Islet of Langerhans (tissue), 1 donor: ENCODE measurements around the gene GNA12.

Experiments
- FAIRE-seq: peaks from one replicate; lab custom pipeline; 2011; peaks lifted over from hg19 to GRCh38; lab: Jason Lieb, UNC

The GNA12 gene

DNA sequence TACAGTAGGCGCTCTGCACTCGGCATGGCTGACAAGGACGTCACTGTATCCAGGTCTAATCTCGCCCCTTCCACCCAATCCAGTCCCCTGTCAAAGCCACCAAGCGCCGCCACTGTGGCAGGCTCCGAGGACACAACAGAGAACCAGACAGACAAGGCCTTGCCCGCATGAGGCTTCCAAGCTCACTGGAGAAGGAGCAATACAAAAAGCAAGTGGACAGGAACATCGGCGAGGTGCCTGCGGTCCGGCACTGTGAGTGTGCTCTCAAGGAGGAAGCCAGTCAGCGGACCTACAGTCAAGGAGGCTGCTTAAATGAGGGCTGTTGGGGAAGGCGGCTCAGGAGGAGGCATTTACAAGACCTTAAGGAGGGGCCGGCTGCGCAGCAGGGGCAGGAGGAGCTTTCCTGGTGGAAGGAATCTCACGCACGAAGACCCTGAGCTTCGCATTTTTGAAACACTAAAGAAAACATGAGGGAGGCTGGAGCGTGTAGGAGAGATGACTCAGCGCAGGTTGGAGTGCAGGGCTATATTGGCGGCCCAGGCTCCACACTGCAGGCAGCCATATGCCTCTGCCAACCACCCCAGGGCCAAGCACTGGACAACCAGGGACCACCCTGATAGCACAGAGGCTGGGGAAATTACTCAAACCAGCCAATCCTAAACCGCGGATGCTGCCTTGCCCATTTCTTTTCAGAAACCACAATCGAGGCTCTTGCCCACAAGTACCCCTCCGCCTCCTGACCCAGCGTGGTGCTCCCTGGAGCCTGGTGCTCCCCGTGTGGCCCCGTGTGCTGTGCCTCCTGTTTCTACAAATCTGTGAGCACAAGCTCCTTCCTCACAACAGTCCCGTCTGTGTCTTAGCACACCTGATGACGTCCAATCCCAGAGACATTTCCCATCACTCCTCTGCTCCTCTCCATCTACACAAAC lies 28.9 kb downstream of the GNA12 start:
- FAIRE-seq = no peak

GRCh38 chr7:2814186-2814945 lies 29.7 kb downstream of the GNA12 start:
- no peak for FAIRE-seq

DNA sequence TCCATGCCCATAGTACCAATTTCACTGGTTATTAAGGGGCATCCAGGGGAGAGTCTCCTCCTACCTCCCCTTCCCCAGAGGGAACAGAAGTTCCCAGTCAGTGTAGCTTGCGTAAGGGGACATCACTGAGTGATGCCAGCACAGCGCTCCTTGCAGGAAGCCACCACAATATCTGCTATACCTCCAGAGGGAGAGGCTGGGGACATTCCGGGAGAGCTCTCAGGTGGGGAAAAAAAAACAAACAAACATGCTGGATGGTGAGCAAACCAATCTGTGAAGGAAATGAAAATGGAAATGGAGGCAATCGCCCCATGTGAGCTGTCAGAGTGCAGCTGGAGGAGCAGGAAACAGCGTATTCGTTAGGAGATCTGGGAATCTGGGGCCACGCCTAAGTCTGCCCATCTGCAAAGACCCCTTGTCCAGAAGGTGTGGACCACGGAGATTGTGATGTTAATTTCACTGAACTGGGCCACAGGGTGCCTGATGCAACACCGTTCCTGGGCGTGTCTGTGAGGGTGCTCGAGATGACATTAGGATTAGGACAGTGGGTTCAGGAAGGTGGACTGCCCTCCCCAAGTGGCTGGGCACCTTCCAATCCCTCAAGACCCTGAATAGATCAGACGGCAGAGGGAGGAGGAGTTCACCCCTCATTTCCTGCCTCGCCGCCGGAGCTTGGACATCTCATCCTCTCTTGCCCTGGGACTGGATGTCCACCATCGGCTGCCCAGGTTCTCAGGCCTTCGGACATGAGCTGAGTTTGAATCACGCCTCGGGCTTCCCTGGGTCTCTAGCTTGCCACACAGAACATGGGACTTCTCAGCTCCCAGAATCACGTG lies 30.5 kb downstream of the GNA12 start:
- no peak for FAIRE-seq

DNA sequence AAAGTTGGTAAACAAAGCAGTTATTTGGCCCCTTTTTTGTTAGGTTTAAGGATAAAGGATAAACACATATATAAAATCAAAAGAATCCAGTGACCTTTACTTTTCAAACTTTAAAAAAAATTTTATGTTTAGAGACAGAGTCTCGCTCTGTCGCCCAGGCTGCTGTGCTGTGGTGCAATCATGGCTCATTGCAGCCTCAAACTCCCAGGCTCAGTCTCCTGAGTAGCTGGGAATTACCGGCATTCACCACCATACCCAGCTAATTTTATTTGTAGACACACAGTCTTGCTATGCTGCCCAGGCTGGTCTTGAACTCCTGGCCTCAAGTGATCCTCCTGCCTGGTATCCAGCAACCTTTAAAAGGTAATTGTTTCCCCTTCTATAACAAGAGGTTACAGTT lies 31.3 kb downstream of the GNA12 start:
- FAIRE-seq = no peak

DNA sequence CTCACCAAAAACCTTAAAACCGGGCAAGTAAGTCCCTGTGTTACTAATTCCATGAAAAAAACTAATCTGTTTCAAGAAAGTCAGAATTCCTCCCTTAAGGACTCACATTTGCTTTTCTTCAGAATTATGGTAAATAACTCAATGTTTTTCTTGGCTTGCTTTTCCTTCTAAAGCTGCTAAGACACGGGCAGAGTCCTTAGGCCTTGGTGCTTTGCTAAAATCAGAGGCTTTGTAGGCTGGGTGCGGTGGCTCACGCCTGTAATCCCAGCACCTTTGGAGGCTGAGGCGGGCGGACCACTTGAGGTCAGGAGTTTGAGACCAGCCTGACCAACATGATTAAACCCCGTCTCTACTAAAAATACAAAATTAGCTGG lies 32.0 kb downstream of the GNA12 start:
- no peak for FAIRE-seq

DNA sequence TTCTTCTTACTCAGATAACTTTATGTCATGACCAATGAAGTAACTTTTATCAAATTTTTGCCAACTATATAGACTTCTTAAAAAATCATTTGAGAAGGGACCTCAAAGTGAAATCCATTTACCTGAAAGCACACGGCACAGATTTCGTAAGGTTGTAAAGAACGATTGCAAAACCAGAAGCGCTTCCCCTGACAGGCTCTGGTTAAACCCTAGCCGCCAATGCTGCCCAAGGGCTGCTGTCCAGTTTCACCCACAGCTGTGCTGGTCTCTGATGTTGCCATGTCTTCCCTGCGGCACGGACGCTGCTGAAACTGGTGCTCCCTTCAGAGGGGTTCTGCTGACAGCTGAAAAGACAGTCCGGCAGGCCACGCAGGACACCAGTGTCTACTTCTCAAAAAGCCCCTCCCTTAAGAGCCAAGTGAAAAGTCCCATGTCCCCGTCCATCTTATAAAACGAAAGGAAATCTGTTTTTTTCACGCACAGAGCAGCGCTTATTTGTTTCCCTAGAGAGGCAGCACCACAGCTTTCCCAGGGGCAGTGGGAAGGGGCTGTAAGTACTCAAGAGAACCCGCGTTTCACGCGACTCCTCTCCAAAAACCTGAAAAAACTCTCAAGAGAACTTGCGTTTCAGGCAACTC lies 32.5 kb downstream of the GNA12 start:
- FAIRE-seq = no peak

DNA sequence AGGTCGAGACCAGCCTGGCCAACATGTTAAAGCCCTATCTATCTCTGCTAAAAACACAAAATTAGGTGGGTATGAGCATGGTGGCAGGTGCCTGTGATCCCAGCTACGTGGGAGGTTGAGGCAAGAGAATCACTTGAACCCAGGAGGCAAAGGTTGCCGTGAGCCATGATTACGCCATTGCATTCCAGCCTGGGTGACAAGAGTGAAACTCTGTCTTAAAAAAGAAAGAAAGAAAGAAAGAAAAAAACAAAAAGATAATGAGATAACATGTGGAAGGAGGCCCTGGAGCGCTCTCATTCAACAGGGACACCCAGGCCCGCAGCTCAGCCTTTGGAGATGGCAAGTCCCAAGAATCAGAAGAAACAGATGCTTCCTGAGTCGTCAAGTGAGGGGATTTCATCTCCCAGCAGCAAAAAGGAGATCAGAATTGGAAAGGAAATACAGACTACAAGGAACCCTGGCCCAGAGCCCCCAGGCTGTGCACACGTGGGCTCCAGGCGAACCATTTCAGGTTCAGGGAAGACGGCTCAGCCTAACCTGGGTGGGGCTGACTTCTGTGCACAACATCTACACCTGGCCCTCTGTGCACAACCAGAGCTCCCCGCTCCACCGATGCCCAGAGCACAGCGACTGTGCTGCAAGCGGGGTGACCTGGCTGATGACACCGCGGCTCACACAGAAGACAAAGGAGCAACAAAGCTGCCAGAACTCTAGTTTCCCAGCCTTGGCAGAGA lies 33.3 kb downstream of the GNA12 start:
- no peak for FAIRE-seq

DNA sequence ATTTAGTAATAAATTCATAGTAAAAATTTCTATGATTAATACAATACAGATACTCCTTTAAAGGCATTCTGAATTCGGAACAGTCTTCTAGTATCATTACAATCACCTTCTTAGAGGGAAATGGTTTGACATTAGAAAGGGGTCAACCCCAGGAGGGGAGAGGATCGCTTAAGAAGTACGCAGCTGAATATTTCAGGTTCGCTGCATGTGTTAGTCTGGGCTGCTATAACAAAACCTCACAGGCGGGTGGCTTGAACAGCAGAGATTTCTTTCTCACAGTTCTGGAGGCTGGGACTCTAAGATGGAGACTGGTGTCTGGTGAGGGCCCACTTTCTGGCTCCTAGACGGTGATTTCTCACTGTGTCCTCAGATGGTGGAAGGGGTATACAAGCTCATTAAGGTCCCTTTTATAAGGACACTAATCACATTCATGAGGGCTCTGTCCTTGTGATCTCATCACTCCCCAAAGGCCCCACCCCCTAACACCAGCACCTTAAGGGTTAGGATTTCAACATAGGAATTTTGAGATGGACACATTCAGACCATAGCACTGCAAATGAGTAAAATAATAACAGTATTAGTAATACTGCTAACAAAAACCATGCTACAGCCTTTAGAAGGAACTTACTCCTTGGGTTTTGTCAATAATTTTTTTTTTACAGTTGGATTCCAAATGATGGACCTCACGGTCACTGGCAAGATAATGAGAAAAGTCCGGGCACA lies 34.0 kb downstream of the GNA12 start:
- no peak for FAIRE-seq

DNA sequence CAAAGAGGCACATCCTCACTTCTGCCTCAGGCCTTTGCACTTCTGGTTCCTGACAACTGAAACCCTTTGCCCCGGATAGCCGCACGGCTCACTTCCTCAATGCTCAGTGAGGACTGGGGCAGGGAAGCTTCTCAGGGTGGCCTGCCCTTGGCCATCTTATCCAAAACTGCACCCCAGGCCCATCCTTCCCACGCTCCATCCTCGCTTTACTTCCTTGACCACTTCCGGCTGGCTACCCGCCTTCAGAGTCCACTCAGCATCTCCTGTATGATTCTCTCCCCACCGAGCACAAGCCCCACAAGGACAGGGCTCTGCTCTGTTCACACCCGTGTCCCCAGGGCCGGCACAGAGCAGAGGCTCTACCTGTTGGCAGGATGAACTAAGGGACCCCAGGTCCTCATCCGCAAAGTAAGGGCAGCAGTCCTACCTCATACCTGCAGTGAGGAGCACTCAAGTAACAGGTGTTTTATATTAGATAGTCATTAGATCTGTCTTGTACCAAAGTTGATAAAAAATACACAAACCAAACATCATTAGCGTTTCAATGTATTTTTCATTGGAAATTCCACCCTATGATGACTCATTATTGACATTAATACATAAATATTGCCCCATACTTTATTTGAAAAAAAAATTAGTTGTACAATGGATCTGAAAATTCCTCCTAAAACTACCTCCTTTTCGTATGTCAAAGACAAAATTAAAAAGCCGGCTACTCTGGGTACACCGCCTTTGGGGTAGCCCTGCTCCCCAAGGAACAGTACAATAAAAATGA lies 35.0 kb downstream of the GNA12 start:
- FAIRE-seq = no peak

DNA sequence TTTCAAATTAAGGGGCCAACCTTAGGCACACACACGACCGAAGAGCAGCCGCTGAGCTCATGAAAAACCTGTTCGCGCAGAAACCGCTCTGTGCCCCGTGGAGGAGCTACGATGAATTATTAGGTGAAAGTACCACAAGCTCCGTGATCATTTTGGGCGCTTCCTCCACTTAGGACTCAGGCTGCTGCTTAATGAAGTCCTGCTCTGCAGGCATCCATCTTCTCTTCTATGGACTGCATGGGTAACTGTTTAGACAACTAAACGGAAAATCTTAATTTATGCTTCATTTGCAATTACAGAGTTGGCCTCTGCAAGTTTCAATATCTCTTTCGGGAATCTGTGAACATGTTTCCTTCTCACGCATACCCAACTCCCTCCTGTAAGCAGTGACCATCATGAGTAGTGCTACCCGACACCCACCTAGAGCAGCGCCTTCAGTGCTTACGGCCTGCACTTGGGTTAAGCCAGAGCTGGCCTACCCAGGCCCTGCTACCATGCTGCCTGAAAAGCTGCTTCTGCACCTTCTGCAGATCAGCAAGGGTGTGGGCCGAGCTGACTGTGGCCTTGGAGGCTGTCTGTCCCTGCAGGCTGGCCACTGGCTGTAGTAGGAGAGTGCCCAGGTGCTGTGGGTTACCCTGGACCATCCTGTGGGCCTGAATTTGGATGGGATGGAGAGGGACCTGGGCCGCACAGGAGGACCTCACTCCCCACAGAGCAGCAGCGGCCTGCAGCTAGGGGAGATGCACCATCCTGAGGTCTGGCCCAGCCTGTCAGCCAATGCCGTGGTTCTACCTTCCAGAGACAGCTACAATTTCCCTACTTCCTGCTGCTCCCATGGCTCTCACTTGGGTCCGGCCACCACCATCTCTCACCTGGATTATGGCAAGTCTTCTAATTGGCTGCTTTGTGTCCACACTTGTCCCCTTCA lies 36.0 kb downstream of the GNA12 start:
- no peak for FAIRE-seq

- no peak for FAIRE-seq
Measured at GRCh38 chr7:2807460-2807844, 36.7 kb downstream of the GNA12 start.

DNA sequence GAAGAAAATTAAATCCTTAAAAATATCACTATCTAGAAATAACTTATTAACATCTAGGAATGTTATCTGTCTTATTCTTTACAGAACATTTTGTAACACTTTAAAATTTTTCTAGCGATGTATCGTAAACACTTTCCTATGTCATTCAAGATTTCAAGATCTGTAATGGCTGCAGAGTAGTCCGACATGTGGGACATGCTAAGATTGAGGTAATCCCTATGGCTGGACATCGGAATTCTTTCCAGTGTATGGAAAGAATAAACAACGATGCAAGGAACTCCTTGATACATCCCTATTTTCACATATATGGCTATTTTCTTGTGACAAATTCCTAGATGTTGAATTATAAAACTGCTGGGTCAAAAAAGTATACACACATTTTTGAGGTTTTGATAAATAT lies 37.5 kb downstream of the GNA12 start:
- FAIRE-seq = peak; percentile 36

DNA sequence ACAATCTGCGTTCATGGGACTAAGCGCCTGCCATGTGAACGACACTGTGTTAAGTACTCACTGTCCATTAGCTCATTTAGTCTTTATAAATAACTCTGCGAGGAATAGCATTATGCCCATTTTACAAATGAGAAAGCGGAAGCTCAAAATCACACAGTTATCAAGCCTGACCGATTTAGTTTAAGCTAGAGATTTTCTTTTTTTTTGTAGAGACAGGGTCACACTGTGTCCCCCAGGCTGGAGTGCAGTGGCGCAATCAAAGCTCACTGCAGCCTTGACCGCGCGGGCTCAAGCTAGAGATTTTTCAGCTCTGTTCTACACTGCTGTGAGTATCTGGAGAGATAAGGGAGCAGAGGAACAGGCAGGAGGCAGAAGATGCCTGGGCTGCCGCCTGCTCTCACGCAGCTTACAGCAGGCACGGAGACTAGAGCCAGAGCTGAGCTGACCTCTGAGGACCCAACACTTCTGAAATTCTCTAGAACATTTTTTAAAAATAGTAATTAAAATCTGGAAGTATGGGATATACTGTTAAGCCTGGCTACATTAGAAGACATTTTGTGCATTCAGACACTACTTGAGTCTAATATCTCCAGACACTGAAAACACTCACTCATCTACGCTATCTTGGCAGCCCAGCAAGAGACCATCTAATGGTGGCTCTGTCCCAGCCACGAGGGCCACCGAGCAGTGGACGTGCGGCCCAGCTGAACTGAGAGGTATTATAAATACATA lies 38.7 kb downstream of the GNA12 start:
- no peak for FAIRE-seq

- no peak for FAIRE-seq
Measured at GRCh38 chr7:2804227-2804763, 39.8 kb downstream of the GNA12 start.

GRCh38 chr7:2803755-2804154 lies 40.4 kb downstream of the GNA12 start:
- no peak for FAIRE-seq

- FAIRE-seq = no peak
Measured at GRCh38 chr7:2803342-2803692, 40.8 kb downstream of the GNA12 start.

- FAIRE-seq = peak; percentile 41
Measured at GRCh38 chr7:2802504-2803341, 41.4 kb downstream of the GNA12 start.
